ENCODE data around the gene KLHDC4. TPM values are rescaled to one million over a fixed set of nuclear protein-coding genes. Genes with fewer than 3 reads are reported as not detected.
A peak's percentile ranks its signal among the peaks of the same experiment; 100 is the strongest.

The KLHDC4 gene
- total RNA-seq, 1 donor from 2014 or later: 87.0 TPM

- no peaks in the 10 kb centered on the region for H3K9me3 Mint-ChIP-seq
- H3K4me1 Mint-ChIP-seq: peaks cover 10% of the 10 kb centered on the region
- intact Hi-C loops (cut with micrococcal nuclease): no loop called here
- ChIA-PET CTCF (no interaction called here), POLR2A (no interaction called here)
- H3K27me3 Mint-ChIP-seq: no peaks in the 10 kb centered on the region
- no peak overlapping the region for H3K4me3 Mint-ChIP-seq
- DNase-seq: no peak
- no peak overlapping the region for H3K27ac Mint-ChIP-seq
- H3K36me3 Mint-ChIP-seq (ENCODE audit: low read depth): peaks cover 66% of the 10 kb centered on the region
- TF ChIP-seq CTCF (IDR thresholded peaks at IDR 0.05): no peak
- no peak for ATAC-seq (ENCODE audit: low read depth)
These were observed 50.1 kb downstream of the KLHDC4 start for GRCh38 chr16:87715658-87716057.

- intact Hi-C loops (cut with micrococcal nuclease): no loop called here
- ChIA-PET POLR2A (no interaction called here), CTCF (no interaction called here)
- no peaks in the 10 kb centered on the region for H3K9me3 Mint-ChIP-seq
- no peak for TF ChIP-seq CTCF (IDR thresholded peaks at IDR 0.05)
- ATAC-seq (ENCODE audit: low read depth) (no peak), DNase-seq (no peak)
- no peaks in the 10 kb centered on the region for H3K27me3 Mint-ChIP-seq
- peaks cover 68% of the 10 kb centered on the region for H3K36me3 Mint-ChIP-seq (ENCODE audit: low read depth)
- peaks cover 10% of the 10 kb centered on the region for H3K4me1 Mint-ChIP-seq
- no peak overlapping the region for H3K27ac Mint-ChIP-seq
- no peak overlapping the region for H3K4me3 Mint-ChIP-seq
These were observed 50.6 kb downstream of the KLHDC4 start for GRCh38 chr16:87715231-87715630.

GRCh38 chr16:87713451-87714229 is 52.1 kb downstream of the KLHDC4 start:
- CTCF ChIA-PET: no interaction called here
- Mint-ChIP-seq H3K27ac (no peak overlapping the region), H3K4me1 (peaks cover 10% of the 10 kb centered on the region), H3K9me3 (no peaks in the 10 kb centered on the region), H3K36me3 (ENCODE audit: low read depth) (peaks cover 69% of the 10 kb centered on the region), H3K4me3 (no peak overlapping the region), H3K27me3 (no peaks in the 10 kb centered on the region)
- DNase-seq (no peak), ATAC-seq (ENCODE audit: low read depth) (peak; percentile 67)
- POLR2A ChIA-PET: interaction anchor here (1.1 kb wide), 1 partner anchor 11 kb away, joined by 3 read pairs; no protein-coding TSS in a partner anchor
- intact Hi-C loops (cut with micrococcal nuclease): loop anchor here (1.0 kb wide), 1 partner anchor 12 kb away; no protein-coding TSS in a partner anchor
- TF ChIP-seq CTCF (IDR thresholded peaks at IDR 0.05): no peak

GRCh38 chr16:87712184-87712762 is 53.5 kb downstream of the KLHDC4 start:
- Mint-ChIP-seq H3K27me3 (no peaks in the 10 kb centered on the region), H3K27ac (no peak overlapping the region), H3K4me1 (peaks cover 5% of the 10 kb centered on the region), H3K9me3 (no peaks in the 10 kb centered on the region), H3K36me3 (ENCODE audit: low read depth) (peaks cover 74% of the 10 kb centered on the region), H3K4me3 (no peak overlapping the region)
- POLR2A ChIA-PET: interaction anchor here (1.1 kb wide), 1 partner anchor 10 kb away, joined by 3 read pairs; no protein-coding TSS in a partner anchor
- intact Hi-C loops (cut with micrococcal nuclease): no loop called here
- CTCF ChIA-PET: no interaction called here
- ATAC-seq (ENCODE audit: low read depth): no peak
- TF ChIP-seq CTCF (IDR thresholded peaks at IDR 0.05): no peak
- no peak for DNase-seq

GRCh38 chr16:87710887-87711286 is 54.9 kb downstream of the KLHDC4 start:
- intact Hi-C loops (cut with micrococcal nuclease): no loop called here
- peaks cover 5% of the 10 kb centered on the region for H3K4me1 Mint-ChIP-seq
- H3K9me3 Mint-ChIP-seq: no peaks in the 10 kb centered on the region
- no peak for ATAC-seq (ENCODE audit: low read depth)
- POLR2A ChIA-PET: no interaction called here
- DNase-seq: no peak
- H3K27ac Mint-ChIP-seq: no peak overlapping the region
- TF ChIP-seq CTCF (IDR thresholded peaks at IDR 0.05): no peak
- H3K36me3 Mint-ChIP-seq (ENCODE audit: low read depth): peaks cover 74% of the 10 kb centered on the region
- H3K4me3 Mint-ChIP-seq: no peak overlapping the region
- no peaks in the 10 kb centered on the region for H3K27me3 Mint-ChIP-seq
- CTCF ChIA-PET: no interaction called here

Measured in activated B cell treated with CpG ODN at 0.5 μM for 24 hours (primary cell).